GM19395 (cell line): Measurements from ENCODE around the gene ABT1.

Experiments used
- ATAC-seq: cut with Tn5 transposase; IDR thresholded peaks from one replicate; pipeline ENCODE4 v1.9.1; 2021; ENCODE audit warnings: mild to moderate bottlenecking, moderate library complexity; ENCODE audit not compliant: unreplicated experiment

Gene ABT1

GRCh38 chr6:26602262-26602661, 5.5 kb downstream of the ABT1 start:
- ATAC-seq: no peak

- ATAC-seq: no peak
These were observed 7.3 kb downstream of the ABT1 start for GRCh38 chr6:26604026-26604425.

GRCh38 chr6:26604797-26605196, 8.0 kb downstream of the ABT1 start:
- ATAC-seq: no peak

- ATAC-seq: peak; percentile 72
These were observed 10.9 kb downstream of the ABT1 start for GRCh38 chr6:26607434-26608230.

- ATAC-seq: no peak
These were observed 12.7 kb downstream of the ABT1 start for GRCh38 chr6:26609463-26609862.

- ATAC-seq: no peak
These were observed 14.8 kb downstream of the ABT1 start for GRCh38 chr6:26611599-26611998.

GRCh38 chr6:26613201-26613600, 16.4 kb downstream of the ABT1 start:
- ATAC-seq: no peak

GRCh38 chr6:26613689-26614683, 17.2 kb downstream of the ABT1 start:
- ATAC-seq: no peak

GRCh38 chr6:26623339-26623859, 26.6 kb downstream of the ABT1 start:
- ATAC-seq: no peak

GRCh38 chr6:26624557-26624956, 27.8 kb downstream of the ABT1 start:
- ATAC-seq: no peak

GRCh38 chr6:26627843-26628242, 31.1 kb downstream of the ABT1 start:
- ATAC-seq: no peak

- ATAC-seq: no peak
These were observed 32.6 kb downstream of the ABT1 start for GRCh38 chr6:26629359-26629758.

GRCh38 chr6:26640806-26641205, 44.1 kb downstream of the ABT1 start:
- no peak for ATAC-seq

- ATAC-seq: no peak
These were observed 49.3 kb downstream of the ABT1 start for GRCh38 chr6:26646074-26646473.
